Right forelimb (tissue), 1 donor: Measurements from ENCODE around the gene PLVAP.
A peak's percentile ranks its signal among the peaks of the same experiment; 100 is the strongest.

ENCODE experiments used
- DNase-seq: peaks from one replicate; pipeline ENCODE4 v3.0.0-alpha.2; 2018

The PLVAP gene

DNA sequence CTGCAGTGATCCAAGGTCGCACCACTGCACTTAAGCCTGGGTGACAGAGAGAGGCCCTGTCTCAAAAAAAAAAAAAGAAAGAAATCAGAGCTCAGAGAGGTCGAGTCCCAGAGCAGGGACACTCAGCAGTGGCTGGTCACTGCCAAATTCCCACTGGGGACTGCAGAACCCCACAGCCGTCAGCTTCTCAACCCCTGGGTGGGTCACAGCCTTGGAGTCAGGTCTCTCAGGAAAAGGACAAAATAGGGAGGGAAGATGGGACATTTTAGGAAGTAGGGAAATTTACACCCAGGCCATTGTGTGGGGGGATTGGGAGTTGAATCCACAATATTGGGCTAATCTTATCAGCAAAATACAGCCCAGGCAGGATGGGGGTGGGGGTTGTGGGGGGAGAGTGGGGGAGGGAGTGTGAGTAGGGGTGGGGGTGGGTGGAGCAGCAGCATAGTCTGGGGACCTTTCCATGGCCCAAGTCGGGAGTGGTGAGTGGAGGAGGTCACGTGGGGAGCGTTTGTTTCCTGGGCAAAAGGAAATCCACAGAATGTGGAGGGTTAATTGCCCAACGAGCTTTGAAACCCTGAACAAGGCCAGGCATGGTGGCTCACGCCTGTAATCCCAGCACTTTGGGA lies 21.9 kb upstream of the PLVAP start:
- DNase-seq, result no peak

DNA sequence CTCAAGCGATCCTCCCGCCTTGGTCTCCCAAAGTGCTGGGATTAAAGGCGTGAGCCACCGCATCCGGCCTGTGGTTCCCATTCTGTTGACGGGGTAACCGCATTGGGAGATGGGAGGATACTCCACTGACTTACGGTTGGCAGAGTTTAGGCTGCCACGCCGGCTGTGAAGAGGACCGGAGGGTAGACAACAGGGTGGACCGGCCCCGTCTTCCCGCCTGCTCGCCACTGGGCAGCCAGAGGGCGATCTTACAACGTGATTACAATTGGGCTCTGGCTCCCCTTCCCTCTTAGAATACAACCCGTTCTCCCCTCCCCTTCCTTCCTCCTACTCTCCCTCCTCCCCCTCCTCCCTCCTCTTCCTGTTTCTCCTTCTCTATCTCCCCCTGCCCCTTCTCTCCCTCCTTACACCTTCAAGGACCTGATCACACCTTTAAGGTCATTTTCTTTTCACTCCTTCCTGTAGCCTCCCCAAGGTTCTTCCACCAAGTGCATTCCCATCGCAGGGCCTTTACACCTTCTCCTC lies 17.8 kb upstream of the PLVAP start:
- peak; percentile 36 for DNase-seq

DNA sequence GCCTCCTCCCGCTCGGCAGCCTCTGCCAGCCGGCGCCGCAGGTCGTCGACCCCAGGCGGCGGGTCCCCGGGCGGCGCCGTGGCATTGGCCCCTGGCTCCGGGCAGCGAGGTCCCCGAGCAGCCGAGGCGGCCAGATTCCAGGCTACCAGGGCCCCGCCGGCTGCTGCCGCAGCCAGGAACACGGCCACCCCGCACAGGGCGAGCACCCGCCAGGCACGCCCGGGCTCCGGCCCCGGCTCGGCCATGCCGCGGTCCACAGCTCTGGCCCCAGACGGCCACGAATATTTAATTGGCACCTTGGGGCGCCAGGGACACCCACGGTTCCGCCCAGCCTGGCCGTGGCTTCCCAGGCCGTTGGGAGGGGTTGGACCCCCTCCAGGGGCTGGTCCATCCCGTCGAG lies 16.8 kb upstream of the PLVAP start, which contains the start of gene CCDC194:
CCDC194 (minus strand) TSS at position 283 of the 400 bp plus-strand sequence; CDS start at position 245, 38 bp downstream.
- DNase-seq, result peak; percentile 47

DNA sequence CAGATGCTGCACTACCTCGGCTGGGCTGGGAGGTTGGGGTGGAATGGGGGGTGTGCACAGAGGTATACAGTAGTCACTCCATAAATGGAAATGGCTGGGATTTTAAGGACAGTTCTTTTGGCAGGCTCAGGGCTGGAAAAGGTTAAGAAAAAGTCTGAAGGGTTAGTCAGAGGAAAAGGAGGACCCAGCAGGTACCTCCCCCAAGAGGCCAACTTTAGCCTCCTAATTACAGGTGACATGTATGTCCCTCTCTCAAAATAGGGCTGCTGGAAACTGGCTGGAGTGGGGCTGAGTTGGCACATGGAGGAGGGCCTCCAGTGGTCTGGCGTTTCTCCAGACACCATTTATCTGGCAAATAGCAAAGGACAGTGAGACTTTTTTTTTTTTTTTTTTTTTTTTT lies 15.9 kb upstream of the PLVAP start:
- peak; percentile 42 for DNase-seq

DNA sequence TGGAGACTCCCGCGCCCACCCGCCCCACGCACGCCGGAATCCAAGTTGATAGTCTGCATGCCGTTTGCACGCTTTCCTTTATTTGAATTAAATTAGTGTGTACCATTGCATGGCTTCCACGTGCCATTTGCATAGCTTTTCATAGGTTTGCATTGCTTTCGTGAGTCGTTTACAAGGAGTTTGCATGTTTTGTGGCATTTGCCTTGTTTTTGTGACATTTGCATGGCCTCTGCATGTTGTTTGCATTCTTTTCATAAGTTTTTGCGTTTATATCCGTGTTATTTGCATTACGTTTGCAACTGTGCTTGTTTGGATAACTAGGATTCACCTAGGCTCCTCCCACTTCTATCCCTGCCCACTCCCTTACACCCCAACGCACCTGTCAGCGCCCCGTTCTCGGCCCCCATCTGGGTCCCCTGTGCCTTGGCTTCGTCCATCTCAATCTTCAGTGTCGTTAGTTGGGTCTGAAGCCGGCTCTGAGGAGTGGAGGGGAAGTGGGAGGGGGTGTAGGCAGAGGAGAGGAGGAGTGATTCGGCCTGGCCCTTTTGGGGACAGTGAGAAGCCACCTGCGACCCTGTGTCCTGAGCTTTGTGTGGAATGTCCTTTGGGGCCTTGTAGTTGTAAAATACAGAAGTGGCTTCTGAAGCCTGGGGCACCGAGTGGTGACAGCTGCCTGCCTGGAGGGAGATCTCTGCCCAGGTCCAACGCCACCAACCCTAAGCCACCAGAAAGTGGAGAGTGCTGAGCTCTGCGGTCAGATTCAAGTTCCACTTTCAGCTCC lies 14.4 kb upstream of the PLVAP start:
- DNase-seq, result peak; percentile 48

DNA sequence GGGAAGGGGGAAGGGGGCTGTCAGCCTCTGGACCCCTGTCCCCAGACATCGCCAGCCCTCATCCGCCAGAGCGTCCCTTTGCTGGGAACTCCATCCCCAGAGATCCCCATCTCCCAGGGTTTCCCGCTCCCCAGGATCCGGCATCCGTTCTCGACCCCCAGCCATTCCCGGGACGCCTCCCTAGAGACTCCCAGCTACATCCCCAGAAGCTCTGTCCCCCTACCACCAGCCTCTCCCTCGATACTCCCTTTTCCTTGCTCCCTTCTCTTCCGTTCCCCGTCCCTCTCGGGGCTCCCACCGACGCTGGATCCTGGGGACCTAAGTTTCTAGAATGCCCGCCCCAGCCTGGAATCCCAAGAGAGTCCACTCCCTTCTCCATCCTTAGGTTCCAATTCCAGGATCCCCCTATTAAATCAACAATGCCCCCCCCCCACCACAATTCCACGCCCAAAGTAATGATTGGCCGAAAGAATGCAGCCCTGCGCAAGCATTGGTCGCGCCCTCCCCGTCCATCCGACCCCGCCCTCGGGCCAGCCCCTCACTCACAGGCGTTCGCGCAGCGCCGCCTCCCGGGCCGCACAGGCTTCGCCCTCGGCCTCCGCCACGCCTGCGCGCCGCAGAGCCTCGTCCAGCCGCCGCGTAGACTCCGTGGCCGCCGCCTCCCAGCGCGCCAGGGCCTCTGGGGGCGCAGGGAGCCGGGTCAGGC lies 13.7 kb upstream of the PLVAP start:
- DNase-seq, result peak; percentile 91

DNA sequence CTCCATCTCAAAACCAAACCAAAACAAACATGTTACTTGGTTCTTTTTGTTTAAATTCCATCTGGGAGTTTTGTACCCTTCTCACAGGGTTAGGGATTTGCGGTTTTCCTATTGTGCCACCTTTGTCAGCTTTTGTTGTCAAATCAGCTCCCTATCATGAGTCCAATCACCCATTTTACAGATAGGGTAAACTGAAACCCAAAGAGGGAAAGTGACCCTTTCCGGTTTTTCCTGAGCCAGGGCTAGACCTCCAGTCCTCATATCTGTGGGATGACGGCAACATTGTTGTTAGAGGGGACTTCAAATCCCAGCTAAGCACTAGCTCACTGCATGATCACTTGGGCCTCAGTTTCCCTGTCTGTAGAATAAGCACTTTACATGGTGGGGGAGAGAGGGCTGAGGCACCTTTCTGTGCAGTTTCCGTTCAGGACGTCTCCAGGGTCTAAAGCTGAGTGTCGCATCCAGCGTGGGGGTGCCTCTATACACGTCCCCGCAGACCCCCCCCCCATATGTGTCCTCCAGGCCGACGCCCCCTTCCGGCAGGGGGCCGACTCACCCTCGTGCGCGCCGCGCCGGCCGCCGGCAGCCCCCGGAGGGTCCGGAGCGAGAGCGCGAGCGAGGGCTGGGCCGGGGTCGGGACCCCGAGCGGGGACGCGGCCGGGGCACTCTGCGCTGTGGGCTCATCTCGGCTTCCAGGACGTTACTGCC lies 13.0 kb upstream of the PLVAP start:
- DNase-seq, result peak; percentile 43

DNA sequence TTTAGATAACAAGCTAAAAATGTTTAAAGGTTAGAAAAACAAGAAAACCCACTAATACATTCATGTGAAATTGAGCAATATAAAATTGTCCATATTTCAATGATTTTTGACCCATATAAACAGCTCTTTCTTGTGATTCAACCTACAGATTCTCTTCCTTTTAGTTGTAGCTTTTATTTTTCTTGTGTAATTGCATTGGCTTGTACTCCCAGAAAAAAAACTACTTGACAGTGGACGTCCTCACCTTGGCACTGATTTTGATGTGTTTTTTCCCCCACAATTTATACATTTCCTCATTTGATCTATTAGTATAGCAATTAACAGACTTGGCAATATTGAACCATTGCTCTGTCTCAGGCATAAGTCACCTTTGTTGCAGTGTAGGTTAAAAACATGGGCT lies 12.1 kb upstream of the PLVAP start:
- no peak for DNase-seq

DNA sequence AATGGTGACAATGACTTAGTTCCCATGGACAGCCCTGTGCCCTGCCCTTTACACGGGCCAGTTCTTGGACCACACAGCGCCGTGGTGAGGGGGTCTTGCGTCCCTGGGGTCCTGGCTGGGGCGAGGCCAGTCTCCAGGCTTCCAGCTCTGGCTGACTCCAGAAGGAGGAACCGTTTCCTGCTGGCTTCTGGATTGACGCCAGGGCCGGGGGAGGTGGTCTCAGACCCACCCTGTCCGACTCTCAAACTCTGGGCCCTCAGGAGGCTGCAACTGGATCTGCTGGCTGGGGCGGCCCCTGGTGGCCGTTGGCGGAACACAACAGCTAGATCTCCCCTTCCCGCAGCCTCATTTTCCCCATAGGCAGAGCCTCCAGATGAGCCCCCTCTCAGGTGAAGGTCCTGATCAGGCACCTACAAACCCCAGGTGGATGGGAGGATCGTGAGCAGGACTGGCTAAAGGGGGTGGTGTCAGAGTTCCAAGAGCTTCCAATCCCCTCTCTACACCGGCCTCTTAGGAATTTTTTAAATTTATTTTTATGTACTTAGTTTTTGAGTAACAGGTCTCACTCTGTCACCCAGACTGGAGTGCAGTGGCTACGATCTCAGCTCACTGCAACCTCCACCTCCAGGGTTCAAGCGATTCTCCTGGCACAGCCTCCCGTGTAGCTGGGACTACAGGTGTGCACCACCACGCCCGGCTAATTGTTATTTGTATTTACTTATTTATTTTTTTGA lies 8.9 kb upstream of the PLVAP start:
- peak; percentile 80 for DNase-seq

DNA sequence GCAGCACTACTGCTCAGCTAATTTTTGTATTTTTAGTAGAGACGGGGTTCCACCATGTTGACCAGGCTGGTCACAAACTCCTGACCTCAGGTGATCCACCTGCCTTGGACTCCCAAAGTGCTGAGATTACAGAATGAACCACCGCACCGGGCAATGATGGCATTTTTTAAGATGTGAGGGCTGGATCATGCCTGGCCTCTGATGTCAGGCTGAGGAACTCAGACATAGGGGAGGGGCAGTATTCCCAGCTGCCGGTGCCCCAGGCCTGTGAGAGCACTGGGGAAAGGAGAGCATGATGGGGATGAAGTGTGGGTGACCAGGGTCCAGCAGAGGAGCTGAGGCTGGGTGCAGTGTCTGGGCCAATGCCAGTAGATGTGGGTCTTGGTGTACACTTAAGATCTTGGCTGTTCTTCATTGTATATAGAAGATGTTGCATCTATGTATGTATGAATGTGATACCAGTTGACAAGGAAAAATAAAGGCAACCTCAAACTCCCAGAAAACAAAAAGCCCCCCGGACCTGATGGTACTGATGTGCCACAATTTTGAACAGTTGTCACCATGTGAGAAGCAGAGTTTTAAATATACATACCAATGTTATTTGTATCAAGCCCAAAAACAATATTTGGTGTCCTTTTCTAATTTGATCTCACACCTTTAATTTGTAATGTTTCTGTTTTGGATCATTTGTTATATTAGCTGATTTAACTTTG lies 3.4 kb upstream of the PLVAP start:
- peak; percentile 6 for DNase-seq

DNA sequence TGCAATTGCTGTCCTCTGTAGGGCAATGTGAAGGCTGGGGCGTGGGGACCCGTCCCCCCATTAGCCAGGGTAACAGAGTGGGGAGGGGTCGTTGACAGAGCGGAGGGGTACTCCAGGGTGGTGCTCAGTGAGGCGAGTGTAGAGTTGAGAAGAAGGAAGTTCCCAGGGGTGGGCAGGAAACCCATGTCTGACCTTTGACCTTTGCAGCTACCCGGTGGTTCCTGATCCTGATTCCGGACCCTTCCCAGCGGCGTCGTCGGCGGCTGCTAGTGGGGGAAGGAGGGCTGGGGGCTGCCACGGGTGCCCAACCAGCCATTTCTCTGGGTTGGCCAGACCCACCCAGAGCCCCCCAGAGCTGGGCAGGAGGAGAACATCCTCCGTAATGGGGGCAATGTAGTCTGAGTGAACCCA lies 2.1 kb upstream of the PLVAP start:
- no peak for DNase-seq

DNA sequence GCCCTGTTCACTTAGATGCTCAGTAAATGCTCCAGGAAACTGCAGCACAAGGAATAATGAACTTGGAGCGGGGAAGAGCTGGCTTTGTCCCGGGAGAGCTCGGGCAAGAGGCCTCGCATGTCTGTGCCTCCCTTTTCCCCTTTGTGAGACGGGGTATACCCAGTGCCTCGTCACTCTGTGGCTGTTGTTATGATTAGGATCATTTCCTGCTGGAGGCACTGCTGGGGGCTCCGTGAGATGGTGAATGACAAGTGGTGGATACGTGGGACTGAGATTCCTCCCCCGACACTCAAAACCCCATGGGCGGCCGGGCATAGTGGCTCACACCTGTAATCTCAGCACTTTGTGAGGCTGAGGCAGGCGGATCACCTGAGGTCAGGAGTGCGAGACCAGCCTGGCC lies 1.1 kb upstream of the PLVAP start:
- DNase-seq, result no peak

DNA sequence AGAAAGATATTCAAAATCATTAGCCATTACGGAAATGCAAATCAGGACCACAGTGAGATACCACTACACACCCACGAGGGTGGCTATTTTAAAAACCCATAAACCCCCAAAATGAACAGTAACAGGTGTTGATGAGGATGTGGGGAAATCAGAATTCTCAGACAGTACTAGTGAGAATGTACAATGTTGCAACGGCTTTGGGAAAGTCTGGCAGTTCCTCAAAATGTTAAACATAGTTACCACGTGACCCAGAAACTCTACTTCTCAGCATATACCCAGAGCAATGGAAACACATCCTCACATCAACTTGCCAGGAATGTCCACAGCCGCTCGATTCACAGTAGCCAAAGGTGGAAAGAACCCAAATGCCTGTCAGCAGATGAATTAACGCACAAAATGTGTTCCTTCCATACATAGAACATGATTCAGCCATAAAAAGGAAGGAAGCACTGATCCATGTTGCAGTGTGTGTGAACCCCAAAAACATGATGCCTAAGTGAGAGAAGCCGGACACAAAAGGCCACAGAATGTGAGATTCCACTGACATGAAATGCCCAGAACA lies 7.0 kb downstream of the PLVAP start:
- DNase-seq, result peak; percentile 42

DNA sequence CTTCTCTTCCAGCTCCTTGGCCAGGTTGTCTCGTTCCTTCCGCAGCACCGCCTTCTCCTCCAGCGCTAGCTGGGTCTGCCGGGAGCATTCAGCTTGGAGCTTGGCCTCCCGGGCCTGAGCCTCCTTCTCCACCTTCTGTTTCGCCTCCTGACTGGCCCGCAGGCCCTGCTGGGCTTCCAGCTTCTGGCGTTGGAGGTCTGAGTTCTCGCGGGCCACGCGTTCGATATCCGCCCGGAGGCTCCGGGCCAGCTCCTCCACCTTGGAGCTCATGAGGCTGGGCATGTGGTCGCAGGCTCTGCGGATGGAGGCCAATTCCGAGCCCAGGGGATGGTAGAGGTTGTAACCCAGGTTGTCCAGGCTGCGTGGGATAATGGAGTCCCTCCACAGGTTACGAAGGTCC lies 11.8 kb downstream of the PLVAP start:
- peak; percentile 20 for DNase-seq

DNA sequence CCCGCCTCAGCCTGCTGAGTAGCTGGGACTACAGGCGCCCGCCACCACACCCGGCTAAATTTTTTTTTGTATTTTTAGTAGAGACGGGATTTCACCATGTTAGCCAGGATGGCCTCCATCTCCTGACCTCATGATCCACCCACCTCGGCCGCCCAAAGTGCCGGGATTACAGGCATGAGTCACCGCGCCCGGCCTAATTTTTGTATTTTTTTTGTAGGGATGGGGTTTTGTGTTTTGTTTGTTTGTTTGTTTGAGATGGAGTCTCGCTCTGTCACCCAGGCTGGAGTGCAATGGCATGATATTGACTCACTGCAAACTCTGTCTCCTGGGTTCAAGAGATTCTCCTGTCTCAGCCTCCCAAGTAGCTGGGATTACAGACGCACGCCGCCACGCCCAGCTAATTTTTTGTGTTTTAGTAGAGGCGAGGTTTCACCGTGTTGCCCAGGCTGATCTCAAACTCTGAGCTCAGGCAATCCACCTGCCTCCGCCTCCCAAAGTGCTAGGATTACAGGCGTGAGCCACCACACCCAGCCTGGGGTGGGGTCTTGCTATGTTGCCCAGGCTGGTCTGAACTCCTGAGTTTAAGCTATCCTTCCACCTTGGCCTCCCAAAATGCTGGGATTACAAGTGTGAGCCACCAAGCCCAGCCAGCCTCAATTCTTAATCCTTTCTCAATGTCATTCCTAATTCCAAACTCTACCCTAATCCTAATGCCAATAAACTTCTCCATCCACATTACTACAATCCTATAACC lies 13.1 kb downstream of the PLVAP start:
- peak; percentile 12 for DNase-seq

DNA sequence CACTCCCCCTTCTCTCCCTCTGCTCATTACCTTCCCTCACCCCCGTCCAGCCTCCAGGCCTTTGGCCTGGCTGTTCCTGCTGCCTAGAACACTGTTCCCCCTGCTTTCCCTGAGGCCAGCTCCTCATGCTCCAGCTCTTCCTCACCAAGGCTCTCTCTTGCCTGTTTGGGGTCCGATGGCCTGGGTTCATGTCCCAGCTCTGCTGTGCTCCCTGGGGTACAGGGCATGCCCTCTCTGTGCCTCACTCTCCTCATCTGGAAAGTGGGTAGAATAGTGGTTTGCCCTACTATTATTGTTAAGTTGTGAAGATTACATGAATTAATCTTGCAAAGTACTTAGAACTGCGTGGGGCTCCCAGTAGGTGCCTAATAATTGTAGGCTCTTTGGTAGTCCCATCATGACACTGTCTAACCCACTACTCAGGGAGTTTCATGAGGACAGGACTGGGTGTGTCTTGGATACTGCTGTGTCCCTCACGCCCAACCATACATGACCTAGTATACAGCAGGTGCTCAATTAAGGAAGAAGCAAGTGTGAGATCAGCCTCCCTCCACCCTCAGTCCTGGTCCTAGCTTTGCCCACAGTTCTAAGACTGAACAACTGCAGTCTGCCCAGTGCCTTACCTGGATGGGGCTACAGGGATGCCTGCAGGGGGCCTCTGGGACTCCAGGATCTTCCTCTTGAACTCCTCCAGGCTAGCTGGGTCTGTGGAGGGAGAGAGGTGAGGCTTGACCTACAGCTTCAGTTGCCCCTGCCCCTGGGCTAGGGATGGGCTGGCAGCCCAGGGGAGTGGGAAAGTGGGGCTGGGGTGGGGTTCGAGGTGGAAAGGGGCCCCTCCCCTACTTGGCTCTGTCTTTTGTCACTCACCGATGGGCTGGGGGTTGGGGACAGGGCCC lies 17.0 kb downstream of the PLVAP start:
- peak; percentile 17 for DNase-seq

DNA sequence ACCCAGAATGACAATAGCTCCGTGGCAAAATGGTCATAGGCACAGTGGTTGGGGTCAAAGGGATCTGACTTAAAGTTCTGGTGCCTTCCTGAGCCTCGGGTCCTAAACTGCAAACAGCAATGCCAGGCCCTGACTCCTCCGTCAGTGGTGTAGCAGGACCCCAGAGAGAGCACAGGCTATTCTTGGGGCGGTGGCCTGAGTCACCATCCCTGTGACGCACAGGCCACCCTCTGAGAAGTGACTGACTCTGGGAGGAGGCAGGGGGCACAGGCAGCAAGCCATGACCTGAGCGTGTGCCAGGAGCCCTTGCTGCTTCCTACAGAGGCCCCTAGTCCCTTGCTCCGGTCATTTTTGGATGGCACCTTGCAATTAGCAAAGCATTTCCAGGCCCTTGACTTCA lies 18.7 kb downstream of the PLVAP start:
- DNase-seq, result peak; percentile 28

DNA sequence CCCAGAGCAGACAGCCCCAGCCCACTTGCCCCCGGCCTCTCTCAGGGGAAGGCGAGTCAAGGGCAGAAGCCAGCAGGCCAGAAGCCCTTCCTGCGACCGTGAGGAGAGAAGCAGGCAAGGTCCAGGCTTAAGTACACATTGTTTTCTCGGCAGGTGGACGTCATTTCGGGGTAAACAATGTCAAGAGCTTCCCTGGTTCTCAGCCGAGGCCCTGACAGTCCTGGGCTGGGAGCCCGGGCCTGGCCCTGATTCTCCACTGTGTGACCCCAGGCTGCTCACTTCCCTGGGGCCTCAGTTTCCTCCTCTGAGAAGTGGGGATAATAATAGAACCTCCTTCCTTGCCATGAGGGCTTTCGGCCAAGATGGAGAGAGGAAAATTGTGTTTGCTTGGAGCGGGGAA lies 19.4 kb downstream of the PLVAP start:
- peak; percentile 29 for DNase-seq

DNA sequence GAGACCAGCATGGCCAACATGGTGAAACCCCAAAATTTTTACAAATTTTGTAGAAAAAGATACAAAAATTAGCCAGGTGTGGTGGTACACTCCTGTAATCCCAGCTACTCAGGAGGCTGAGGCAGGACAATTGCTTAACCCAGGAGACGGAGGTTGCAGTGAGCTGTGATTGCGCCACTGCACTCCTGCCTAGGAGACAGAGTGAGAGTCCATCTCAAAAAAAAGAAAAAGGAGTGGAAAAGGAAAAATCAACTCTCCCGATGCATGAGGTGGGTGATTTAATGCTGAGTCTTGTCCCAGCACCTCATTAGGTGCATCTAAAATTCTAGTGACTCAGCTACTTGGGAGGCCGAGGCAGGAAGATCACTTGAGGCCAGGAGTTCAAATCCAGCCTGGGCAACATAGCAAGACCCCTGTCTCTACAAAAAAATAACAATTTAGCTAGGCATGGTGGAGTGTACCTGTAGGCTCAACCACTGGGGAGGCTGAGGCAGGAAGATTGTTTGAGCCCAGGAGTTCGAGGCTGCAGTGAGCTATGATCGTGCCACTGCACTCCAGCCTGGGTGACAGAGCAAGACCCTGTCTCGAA lies 20.0 kb downstream of the PLVAP start:
- DNase-seq, result no peak
